GM19351 (cell line): ENCODE data around the gene ZNF526.

ENCODE experiments used
- ATAC-seq: cut with Tn5 transposase; IDR thresholded peaks from one replicate; pipeline ENCODE4 v1.9.1; 2021; ENCODE audit warnings: mild to moderate bottlenecking, moderate library complexity; ENCODE audit not compliant: unreplicated experiment

Gene ZNF526

GRCh38 chr19:42219812-42220750, at the start of gene ZNF526:
ZNF526 (plus strand) TSS chr19:42220312; CDS start chr19:42224404, 4,092 bp downstream.
- peak; percentile 73 for ATAC-seq

DNA sequence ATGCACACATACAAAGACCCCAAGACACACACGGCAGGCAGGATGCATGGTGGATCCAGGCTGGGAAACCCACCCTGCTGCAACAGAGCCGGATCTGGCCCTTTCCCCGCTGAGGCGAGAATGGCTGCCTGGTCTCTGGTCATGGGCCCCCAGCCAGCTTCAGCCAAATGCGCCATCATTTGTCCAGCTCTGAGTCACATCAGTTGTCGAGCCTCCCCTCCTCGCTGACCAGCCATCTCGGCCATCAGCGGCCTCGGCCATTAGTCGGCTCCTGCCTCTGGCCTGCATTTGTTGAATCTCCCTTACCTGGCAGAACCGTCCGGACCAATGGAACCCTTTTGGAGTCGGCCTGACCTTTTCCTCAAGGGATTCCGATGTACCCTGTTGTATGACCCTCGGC, 49.4 kb upstream of the ZNF526 start:
- ATAC-seq, result no peak

DNA sequence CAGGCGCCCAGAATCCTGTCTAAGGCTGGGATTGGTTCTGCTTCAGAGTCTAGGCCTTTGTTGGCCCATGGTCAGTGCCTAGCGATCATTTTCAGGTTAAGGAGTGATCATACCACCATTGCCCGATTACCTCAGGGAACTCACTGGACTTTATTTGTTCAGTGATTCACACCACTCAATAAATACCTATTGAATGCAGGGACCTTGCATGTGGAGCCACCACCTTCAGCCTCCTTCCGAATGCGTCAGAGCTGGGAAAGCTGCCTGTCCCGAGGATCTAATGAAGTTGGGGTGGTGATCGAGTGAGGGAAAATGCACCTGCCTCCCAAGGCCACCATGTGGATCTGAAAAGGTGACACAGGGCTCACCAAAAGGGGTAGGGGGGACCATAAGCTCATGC, 47.9 kb upstream of the ZNF526 start:
- no peak for ATAC-seq

- ATAC-seq, result no peak
Observed at GRCh38 chr19:42173695-42174094, 46.4 kb upstream of the ZNF526 start.

GRCh38 chr19:42174188-42174587, 45.9 kb upstream of the ZNF526 start:
- ATAC-seq, result no peak

DNA sequence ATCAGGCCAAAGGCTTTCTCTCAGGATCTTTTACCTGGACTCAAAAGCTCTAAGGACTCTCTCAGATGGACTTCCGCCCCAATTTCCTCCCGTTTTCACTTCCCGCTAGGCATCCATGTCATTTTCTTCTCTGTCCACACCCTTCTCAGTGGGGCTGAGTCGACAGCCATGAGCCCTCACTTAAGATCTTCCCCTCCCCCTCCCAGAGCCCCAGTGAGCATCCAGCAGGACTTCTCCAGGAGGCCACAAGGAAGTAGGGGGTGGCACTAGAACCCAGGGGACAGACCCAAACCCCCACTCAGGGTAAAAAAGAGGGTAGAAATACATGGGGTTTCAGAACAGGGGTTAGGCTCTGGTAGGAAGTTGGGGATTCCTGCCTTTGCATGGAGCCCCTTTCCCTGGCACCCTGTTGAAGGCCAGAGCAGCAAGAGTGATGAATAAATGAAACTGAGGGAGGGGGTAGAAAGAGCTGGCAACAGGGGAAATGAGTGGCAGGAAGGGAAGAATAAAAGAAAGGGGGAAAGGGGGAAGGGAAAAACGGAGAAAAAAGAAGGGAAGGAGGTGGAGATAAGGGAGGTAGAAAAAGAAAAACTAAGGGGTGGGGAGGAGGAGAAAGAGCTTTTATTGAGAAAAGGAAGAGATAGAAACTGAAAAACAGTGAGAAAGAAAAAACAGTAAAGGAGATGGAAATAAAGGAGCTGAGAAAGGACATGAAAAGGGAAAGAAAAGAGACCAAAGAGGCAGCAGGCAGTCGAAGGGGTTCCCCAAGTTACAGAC, 45.0 kb upstream of the ZNF526 start:
- no peak for ATAC-seq

DNA sequence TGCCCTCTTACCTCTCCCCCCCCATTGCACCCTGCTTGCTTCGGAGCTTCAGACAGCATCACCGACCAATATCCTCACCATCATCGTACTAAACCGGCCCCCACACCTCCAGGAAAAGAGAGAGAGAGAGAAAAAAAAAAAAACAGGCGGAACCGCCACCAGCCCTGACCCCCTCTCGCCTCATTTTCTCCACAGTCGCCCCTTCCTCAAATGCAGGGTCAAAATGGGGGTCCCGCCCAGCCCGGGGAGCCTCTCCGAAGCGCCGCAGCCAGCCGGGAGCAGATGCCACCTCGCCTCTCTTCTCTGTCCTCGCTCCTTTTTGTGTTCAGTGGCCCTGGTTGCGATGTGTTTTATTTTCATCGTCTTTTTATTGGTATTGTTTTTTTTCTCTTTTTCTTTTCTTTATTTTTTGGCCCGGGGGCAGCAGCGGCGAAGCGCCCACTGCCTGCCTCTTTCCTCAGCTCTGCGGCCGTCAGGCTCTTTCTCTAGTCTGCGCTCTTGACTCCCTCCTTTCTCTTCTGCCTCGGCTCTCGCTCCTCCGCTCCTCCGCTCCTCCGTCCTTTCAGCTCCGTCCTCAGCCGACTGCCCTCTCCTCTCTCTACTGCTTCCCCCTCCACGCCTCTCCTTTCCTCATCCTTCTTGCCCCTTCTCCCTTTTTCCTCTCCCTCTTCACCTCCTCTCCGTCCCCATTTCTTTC, 44.0 kb upstream of the ZNF526 start:
- no peak for ATAC-seq

GRCh38 chr19:42176649-42176989, 43.5 kb upstream of the ZNF526 start:
- no peak for ATAC-seq

DNA sequence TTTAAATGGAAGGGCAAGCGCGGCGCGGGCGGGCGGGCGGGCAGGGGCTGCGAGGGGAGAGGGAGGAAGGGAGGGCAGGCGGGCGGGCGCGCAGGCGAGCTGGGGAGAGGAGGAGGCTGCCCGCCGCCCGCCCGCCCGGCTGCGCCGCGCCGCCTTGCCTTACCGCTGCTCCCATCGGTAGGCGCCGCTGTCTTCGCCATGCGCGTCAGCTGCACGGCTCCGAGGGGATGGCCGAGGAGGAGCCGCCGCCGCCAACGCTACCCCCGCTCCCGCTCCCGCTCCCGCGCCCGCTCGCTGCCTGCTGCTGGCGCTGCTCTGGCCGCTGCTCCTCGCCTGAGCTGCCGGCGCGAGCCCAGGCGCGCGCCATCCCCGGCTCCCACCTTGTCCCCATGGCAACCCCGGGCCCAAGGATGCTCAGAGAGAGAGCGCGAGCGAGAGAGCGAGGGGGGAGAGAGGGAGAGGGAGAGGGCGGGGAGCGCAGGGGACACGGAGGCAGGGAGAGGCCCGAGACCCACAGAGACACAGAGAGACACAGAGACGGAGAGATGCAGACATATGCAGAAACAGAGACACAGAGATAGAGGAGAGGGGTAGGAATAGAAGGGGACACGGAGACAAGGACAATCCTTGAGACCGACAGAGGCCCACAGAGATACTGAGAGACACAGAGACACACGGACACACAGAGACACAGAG, 43.0 kb upstream of the ZNF526 start:
- no peak for ATAC-seq

DNA sequence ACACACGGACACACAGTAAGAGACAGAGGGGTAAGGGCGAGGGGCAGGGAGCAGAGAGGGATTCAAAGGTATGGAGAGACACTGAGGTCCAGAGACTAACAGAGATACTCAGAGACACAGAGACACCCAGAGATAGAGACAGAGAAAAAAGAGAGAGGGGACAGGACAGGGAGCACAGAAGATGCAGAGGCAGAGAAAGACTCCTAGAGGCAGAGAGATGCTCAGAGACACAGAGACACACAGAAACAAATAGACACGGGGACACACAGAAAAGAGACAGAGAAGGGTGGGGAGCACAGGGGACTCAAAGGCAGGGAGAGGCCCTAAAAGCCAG, 42.5 kb upstream of the ZNF526 start:
- no peak for ATAC-seq

DNA sequence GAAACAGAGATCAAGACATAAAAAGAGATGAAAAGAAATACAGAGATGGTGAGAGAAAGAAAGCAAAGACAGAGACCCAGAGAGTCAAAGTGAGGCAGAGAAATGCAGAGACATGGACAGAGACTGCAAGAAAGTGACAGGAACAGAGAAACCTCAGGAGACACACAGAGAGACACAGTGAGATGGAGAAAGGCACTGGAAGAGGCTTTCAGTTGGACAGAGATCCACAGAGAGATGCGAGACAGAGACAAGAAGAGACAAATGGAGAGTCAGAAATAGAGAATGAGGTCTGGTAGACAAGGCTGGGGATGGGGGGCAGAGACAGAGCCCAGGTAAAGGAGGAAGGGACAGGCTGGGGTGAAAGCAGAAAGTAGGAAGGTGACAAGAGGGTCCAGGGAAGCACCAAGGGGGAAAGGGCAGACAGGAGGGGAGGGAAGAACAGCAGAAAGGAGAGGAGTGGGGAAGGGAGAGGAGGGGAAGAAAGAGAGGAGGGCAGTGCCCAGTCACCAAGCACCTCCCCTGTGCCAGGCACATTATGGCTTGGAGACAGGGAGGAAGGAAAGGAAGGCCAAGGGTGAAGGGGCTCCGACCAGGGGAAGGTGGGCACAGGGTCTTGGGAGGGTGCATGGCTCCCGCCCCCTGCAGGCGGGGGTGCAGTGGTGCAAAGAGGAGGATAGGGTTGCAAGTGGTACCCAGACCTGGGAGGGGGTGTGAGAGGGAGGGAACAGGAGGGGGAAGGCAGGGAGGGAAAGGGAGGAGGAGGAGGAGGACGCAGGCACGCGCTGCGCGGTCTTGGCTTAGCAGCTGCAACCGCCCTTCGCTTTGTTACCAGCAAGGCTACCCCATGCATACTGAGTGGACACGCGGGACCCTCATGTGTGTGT, 41.1 kb upstream of the ZNF526 start:
- ATAC-seq, result no peak

DNA sequence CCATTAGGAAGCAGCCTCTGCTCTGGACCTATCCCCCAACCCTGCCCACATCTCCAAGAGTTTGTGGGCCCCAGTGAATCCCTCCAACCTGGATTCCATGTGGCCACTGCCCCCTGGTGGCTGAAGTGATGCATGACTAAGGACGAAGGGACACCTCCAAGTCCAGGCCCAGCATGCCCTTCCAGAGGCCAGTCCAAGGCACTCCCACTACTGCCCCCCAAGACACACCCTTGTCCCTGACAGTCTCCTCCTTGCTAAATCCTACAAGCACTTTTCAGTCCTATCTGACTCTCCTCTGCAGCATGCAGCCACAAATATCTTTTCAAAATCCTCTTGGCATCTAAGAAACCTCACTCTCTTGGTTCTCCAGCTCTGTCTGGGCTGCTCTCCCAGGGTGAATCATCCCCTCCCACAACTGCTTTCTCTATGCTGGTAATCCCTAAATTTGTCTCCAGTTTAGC, 35.7 kb upstream of the ZNF526 start:
- ATAC-seq, result no peak

DNA sequence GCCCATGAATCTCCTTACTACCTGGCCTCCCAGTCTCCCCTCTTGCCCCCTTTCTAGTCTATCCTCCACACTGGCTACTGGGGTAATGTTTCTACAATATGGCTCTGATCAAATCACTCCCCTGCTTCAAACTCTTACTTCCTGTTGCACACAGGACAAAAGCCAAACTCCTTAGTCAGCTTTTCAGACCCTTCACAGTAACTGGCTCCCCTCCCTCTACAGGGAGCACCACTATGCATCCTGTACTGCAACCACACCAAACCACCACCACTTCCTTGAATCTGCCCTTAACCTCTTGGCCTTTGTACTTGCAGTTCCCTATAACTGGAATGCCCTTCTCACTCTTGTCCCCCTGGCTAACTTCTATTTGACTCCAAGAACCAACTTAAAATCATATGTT, 34.8 kb upstream of the ZNF526 start:
- no peak for ATAC-seq

DNA sequence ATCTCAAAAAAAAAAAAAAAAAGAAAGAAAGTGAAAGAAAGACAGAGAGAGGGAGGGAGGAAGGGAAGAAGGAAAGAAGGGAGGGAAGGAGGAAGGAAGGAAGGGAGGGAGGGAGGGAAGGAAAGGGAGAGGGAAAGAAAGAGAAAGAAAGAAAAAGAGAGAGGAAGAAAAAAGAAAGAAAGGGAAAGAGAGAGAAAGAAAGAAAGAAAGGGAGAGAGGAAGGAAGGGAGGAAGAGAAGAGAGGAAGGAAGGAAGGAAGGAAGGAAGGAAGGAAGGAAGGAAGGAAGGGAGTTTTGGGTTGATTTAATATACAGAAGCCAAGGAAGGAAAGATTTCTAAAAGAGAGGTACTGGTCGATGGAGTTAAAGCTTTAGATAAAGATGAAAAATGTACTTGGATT, 31.4 kb upstream of the ZNF526 start:
- no peak for ATAC-seq

DNA sequence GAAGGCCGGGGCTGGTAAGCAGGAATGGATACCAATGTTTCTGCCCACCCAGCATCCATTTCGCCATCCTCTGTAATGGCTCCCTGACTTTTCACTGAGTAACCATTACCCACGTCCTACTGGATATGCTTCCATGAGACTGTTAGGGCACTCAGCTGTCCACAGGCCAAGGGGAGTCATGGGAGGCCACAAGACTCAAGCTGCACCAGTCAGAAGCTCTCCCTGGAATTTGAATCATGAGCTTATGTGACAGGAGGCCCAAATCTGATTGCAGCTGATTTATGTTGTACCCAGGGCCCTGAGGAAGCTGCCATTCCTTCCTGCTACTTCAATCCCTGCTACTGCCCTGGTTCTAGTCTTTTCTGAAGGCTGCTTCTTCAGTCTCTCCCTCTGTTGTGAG, 31.0 kb upstream of the ZNF526 start:
- ATAC-seq, result no peak

GRCh38 chr19:42191330-42191729, 28.8 kb upstream of the ZNF526 start:
- no peak for ATAC-seq

DNA sequence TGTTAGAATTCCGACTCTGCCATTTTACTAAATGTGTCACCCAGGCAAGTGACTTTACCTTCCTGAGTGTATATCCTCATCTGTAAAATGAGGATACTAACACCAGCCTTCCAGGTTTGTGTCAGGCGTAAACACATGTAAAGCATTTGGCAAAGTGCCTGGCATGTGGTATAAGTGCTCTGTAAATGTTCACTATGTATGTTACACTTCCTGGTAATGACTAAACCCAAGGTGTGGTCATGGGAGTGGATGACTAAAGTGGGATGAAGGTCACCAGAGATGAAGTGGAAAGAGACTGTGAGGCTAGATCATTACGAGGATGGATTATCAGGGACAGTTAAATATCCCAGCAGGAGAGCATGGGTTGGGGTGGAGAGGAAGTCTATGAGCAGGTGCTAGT, 28.3 kb upstream of the ZNF526 start:
- ATAC-seq, result no peak

- ATAC-seq, result no peak
Observed at GRCh38 chr19:42193294-42193693, 26.8 kb upstream of the ZNF526 start.

DNA sequence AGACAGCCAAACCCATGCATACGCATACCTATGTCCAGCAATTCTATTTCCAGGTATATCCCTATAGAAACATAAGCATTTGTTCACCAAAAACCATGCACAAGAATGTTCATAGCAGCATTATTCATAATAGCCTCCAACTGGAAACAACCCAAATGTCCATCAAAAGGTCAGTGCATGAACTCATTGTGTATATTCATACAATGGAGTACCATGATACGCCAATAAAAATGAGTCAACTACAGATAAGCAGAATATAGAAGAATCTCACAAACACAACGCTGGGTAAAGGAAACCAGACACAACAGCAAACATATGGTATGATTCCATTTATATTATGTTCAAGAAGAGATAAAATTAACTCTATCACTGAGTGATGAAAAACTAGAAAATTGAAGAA, 26.4 kb upstream of the ZNF526 start:
- no peak for ATAC-seq
